Activated gamma-delta T cell (primary cell): ENCODE results near the gene ADGRA1.

Experiments
- DNase-seq: peaks from one replicate; lab custom pipeline; 2025; lab: John Stamatoyannopoulos, UW

ADGRA1 gene

GRCh38 chr10:133180192-133180964, 92.7 kb downstream of the ADGRA1 start:
- DNase-seq, result no peak

DNA sequence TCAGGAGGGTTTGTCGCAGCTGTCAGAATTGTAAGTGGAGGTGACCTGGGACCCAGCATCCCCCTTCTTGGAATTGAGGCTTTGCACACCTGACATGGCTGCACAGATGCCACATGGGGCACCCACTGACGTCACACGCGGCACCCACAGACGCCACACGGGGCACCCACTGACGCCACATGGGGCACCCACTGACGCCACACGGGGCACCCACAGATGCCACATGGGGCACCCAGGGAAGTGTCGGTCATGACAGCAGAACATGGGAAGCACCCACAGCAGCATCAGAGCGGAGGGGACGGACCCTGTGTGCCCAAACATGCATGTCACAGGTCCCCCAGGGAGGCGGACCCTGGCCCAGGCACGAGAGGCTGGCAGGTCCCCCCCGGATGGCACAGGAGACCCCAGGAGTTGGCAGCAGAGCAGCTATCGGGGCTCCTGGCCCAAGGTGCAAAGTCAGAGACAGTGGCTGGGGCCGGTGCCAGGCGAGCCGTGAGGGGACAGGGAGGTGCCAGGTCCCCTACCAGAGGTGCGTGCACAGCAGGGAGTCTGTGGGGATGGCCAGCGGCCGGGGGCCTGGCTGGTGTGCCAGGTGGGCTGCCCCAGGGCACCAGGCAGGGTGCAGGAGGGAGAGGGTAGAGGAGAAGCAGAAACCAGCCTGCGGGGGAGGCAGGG, 93.4 kb downstream of the ADGRA1 start:
- DNase-seq, result no peak
